NK-92 (cell line): ENCODE data around the gene CACUL1.
"Not testable (repeated sequence)": the region's sequence is repeated elsewhere in the genome, so short reads cannot be mapped to it uniquely, and the experiment has no call there.

Experiments used
- DNase-seq: peaks from one replicate; lab custom pipeline; 2025; ENCODE audit not compliant: unreplicated experiment; lab: John Stamatoyannopoulos, UW

CACUL1 gene

GRCh38 chr10:118692872-118693271 is 61.9 kb downstream of the CACUL1 start:
- DNase-seq = no peak

GRCh38 chr10:118689070-118689858 is 65.5 kb downstream of the CACUL1 start:
- no peak for DNase-seq

GRCh38 chr10:118687472-118687871 is 67.3 kb downstream of the CACUL1 start:
- no peak for DNase-seq

- DNase-seq = no peak
These were observed 72.2 kb downstream of the CACUL1 start for GRCh38 chr10:118682533-118682932.

GRCh38 chr10:118680197-118680596 is 74.6 kb downstream of the CACUL1 start:
- no peak for DNase-seq

GRCh38 chr10:118674226-118674919 is 80.4 kb downstream of the CACUL1 start:
- DNase-seq = no peak

- no peak for DNase-seq
These were observed 81.7 kb downstream of the CACUL1 start for GRCh38 chr10:118672766-118673715.

GRCh38 chr10:118672153-118672552 is 82.6 kb downstream of the CACUL1 start:
- DNase-seq = no peak

- DNase-seq = not testable (repeated sequence)
These were observed 83.5 kb downstream of the CACUL1 start for GRCh38 chr10:118671221-118671620.

- no peak for DNase-seq
These were observed 84.2 kb downstream of the CACUL1 start for GRCh38 chr10:118670472-118671124.

GRCh38 chr10:118669835-118670234 is 84.9 kb downstream of the CACUL1 start:
- DNase-seq = no peak

GRCh38 chr10:118669020-118669791 is 85.6 kb downstream of the CACUL1 start:
- no peak for DNase-seq

GRCh38 chr10:118668228-118668952 is 86.4 kb downstream of the CACUL1 start:
- DNase-seq = no peak

- DNase-seq = no peak
These were observed 87.0 kb downstream of the CACUL1 start for GRCh38 chr10:118667732-118668131.

GRCh38 chr10:118666350-118666749 is 88.4 kb downstream of the CACUL1 start:
- no peak for DNase-seq

- DNase-seq = no peak
These were observed 90.4 kb downstream of the CACUL1 start for GRCh38 chr10:118664321-118664720.

GRCh38 chr10:118663176-118663575 is 91.6 kb downstream of the CACUL1 start:
- no peak for DNase-seq

GRCh38 chr10:118662228-118663035 is 92.3 kb downstream of the CACUL1 start:
- no peak for DNase-seq

GRCh38 chr10:118658762-118659161 is 96.0 kb downstream of the CACUL1 start:
- DNase-seq = no peak
